Stimulated activated CD4-positive, alpha-beta T cell treated with anti-CD3 and anti-CD28 coated beads, TNF-alpha, amount 100 ng/mL, for 48 hours (primary cell): Measurements from ENCODE around the gene KCNN4.
"Not testable (repeated sequence)": the region's sequence is repeated elsewhere in the genome, so short reads cannot be mapped to it uniquely, and the experiment has no call there.

Experiments used
- DNase-seq, 3 donors: peaks; one replicate each; pipeline ENCODE4 v3.0.0-alpha.2; 2020; ENCODE audit warnings: low read depth in 3 of 3

Gene KCNN4

DNA sequence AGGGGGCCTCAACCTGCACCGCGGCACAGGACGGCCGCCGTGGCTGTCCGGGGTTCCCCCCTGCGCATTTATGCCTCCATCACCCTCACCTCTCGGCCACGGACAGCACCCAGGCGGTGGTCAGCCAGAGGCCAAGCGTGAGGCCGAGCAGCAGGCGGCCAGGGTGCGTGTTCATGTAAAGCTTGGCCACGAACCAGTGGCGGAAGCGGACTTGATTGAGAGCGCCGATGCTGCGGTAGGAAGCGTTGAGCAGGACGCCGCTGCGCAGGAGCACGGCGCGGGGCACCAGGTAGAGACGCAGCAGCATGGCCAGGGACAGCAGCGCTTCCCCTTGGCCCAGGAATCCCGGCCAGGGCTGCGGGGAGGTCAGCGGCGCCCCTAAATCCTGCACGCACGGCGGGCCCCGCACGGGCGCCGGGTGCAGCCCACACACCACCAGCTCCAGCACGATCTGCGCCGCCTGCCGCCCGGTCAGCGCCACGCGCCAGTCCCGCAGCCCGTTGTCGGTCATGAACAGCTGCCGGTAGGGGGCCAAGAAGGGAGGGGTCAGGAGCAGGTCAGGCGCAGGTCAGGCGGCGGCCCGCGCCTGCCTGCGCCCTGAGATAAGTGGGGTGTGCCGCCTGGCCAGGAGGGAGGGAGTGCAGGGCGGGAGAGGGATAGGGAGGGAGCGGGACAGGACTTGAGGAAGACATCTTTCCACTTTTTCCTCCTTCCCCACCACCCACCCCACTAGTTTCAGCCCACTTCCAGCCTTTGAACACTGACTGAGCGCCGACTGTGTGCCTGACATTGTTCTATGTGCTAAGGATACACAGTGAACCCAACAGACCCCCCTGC lies 6.5 kb downstream of the KCNN4 start:
- no peak for DNase-seq

DNA sequence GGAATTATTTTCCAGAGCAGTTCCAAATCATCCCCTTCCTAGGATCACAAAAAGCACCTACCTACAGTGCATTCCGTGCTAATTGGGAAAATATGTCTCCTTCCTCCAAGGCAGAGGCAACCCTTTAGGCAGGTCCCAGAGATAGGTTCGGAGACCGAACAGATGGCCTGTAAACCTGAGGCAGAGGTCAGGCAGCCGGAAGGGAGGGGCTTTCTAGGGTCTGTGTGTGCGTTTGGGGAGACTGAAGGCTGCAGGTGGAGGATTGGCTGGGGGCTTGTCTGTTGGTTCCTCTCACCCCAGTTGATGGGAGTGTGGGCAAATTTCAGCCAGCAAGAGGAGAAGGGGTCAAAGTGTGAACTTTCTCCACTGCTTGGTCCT lies 7.1 kb downstream of the KCNN4 start:
- DNase-seq = no peak

GRCh38 chr19:43769256-43769655 lies 11.5 kb downstream of the KCNN4 start:
- DNase-seq = no peak

DNA sequence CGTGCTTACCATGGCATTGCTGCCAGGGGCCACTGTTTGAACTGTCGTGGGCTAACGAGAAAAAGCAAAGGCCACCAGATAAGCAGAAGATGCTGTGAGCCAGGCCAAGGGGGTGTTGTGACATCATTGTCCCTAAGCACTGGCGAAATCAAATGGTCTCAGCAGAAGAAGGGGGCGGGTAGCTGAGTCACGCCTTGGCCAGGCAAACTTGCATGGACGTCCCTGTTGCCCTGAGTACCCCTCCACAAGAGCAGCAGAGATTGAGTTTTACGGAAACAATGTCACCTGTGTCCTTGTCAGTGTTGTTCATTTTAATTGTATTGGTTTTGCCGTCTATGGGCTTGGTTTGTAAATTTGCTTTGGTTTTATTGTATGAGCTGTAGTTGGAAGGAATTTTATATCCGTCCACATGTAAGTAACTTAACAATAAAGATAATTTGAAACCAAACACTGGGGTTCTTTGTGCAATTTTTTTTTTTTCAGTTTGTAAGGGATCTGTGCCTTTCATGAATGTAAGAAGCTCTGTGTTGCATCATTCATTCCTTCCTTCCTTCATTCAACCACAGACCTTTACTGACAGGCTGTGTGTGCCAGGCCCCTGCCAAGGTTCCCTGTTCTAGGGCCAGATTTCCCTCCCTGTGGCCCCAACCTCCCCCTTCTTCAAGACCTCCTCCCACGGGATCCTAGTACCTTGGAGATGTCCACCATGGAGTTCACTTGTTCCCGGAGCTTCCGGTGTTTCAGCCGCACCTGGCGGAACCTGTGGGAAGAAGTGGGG lies 12.3 kb downstream of the KCNN4 start:
- no peak for DNase-seq

GRCh38 chr19:43767818-43768217 lies 13.0 kb downstream of the KCNN4 start:
- DNase-seq = no peak

DNA sequence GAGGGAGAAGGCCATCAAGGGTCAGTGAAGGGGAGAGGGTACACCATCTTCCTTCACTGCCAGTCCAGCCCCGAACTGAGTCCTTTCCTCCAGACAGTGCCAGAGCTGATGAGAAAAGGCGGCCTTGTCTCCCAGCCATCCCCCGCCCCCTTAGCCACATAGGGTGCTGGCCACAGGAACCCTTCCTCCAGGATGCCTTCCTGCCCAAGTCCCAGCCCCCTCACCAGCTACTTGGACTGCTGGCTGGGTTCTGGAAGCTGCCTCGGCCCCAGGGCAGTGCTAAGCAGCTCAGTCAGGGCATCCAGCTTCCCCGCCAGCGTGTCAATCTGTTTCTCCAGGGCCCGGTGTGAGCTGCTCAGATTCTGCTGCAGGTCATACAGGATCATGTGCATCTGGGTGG lies 13.5 kb downstream of the KCNN4 start:
- no peak for DNase-seq

- DNase-seq = no peak
Observed at GRCh38 chr19:43766755-43767043, 14.1 kb downstream of the KCNN4 start.

DNA sequence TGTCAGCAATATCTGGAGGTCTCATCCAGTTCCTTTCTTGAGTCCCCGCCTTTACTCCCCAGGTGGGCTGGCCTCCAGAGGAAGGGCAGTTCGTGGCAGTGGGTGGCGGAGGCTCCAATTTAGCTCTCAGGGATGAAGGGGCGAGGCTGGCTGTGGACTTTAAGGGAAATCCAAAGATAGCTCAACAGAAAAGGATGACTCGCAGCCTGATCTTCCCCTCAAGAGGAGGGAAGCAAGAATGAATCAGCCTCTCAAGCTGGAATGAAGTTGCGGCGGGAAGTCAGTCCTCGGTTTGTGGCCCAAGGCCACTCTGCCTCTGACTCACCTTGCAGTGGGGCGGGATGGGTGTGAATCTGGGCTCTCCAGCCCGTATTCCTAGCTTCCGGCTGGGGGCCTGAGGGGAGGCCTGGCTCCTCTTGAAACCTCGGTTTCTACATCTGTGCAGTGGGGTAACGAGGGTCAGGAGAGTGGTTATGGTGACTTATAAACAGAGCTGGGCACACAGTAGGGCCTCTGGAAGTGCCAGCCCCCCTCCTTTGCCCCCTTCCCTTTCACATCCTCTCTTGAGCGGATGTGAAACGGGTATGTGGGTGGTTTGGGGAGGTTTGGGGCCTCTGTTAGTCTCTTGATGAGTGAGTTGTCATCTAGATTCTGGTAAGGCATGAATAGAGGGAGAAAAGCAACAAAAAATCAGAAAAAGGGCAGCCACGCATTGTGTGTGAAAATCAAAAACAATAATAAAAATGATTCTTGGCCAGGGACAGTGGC lies 15.5 kb downstream of the KCNN4 start:
- DNase-seq = peak; percentile 71 to 82 (median 74)

DNA sequence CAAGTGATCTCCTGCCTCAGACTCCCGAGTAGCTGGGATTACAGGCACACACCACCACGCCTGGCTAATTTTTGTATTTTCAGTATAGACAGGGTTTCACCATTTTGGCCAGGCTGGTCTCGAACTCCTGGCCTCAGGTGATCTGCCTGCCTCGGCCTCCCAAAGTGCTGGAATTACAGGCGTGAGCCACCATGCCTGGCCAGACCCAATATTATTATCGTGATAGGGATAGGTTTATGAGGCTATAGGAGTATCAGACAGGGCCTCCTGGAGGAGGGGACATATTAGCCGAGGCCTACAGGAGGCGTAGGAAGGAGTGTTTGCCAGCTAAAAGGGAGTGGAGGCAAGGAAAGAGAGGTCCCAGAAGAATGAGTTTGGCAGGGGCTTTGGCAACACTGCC lies 16.1 kb downstream of the KCNN4 start:
- DNase-seq = not testable (repeated sequence)

DNA sequence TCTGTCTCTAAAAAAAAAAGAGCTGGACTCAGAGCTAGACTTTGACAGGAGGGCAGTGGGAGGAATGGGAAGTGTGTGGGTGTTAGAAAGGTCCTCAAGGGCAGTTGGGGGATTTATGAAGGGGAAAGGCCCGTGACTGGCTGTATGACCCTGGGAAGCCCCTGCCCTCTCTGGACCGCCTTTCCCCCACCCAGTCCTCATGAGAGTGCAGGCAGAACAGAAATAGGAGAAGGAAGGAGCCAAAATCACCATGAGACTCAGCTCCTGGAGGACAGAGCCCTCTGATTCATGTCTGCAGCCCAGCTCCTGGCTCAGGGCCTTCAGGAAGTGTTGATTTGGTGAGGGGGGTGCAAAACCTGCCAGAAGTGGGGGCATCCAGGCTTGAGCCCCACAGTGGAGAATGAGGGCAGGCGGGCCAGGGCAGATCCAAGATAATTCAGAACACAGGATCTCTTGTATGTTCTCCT lies 17.3 kb downstream of the KCNN4 start:
- DNase-seq = no peak

GRCh38 chr19:43762814-43763213 lies 18.0 kb downstream of the KCNN4 start:
- no peak for DNase-seq

DNA sequence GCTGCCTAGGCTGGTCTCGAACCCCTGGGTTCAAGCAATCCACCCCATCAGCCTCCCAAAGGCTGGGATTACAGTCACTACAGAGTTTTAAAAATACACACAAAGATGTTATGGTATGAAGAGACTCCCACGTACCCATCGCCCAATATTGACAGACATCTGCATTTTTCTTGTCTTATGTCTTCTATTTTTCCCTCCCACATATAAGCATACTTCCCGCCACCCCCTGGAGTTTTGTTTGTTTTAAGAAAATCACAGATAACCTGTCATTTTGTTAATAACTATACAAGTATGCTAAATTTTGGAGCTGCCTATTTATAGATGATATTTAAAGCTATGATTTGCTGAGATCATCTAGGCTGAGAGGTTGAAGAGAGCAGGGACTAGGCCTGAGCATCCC lies 19.8 kb downstream of the KCNN4 start:
- no peak for DNase-seq

GRCh38 chr19:43759515-43759914 lies 21.3 kb downstream of the KCNN4 start:
- DNase-seq = no peak

- DNase-seq = peak; percentile 66 to 75 (median 73)
Observed at GRCh38 chr19:43755256-43755801, 25.4 kb downstream of the KCNN4 start.

DNA sequence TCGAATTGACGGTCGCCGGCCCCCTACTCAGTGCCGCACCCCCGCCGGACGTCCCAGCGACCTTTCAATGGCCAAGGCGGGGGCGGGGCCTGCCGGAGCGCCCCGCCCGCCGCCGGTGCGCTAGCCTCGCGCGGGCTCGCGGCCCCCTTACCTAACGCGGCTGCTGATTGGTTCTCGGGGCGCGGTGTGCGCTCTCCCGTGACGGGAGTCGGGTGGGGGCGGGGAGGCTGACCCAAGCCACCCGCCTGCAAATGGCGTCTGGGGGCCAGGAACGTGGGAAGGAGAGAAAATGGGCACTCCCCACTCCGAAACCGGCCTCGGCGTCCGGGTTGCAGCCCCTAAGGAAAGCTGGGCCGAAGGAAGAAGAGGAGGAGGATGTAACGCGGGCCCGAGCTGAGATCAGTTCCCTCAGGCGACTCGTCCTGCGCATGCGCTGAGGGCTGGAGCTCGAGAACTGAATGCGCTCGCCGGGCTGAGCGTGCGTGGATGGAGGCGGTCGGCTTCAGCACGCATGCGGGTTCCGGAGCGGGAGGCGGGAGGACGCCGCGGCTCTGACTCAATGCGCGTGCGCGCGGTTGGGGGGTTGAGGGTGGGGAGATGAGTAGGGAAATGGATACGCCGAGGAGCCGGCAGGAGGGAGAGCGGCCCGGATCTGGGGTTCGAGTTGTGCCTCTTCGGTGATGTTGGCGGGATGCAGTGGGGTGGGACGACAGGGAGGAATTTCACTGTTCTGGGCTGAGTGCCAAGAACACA lies 26.1 kb downstream of the KCNN4 start, which contains the start of gene SMG9:
TSS of gene SMG9 (minus strand) at position 460 of the 753 bp plus-strand sequence. CDS start 4,221 bp downstream, outside the sequence.
- DNase-seq = peak; percentile 95 to 98 (median 97)

DNA sequence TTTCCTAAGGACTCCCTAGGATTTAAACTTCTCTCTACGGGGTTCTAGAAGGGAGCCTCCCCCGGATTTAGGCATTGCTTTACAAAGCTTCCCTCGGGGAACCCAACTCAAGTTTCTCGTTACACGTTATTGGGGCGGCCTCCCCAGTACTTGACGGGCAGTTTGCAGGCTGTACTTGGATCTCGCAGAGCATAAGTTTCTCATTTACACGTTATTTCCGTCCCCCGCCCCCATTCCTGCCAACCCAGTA lies 26.6 kb downstream of the KCNN4 start:
- no peak for DNase-seq

GRCh38 chr19:43752287-43752875 lies 28.4 kb downstream of the KCNN4 start:
- DNase-seq = no peak

DNA sequence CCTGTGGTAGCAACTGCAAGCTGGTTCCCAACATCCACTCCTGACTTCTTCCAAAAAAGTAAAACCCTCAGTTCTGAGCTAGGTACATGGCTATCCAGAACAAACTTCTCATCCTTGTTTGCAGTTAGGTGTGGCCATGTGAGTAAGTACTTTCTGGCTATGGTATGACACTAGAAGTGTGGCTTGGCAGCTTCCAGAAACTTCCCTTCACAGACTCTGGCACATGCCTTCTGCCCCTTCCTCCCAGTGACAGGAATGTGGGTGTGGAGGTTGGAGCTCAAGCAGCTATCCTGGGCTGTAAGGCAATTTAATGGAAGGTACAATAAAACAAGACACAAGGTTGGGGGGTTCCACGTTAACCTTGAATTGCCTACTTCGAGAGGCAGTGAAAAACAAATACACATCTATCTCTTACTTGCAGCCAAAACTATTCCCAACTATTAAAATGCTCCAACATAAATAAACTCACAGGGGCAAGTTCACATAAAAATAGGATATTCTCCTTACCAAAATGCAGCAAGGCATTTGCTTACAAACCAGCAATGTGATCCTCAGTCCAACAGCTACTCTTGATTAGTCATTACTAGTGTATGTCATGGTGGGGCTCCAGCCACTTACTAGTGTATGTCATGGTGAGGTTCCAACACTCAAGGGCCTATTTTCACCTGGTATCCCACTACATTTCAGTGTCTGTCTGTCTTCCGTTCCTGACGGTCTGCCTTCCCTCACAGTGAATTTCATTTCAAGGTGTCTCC lies 29.1 kb downstream of the KCNN4 start:
- DNase-seq = no peak

GRCh38 chr19:43749898-43750297 lies 30.9 kb downstream of the KCNN4 start:
- DNase-seq = no peak

GRCh38 chr19:43749152-43749551 lies 31.6 kb downstream of the KCNN4 start:
- no peak for DNase-seq
